C1 segment of cervical spinal cord (tissue), 14 donors: Measurements from ENCODE around the gene ARF6.
"Not testable (repeated sequence)": the region's sequence is repeated elsewhere in the genome, so short reads cannot be mapped to it uniquely, and the experiment has no call there.

Experiments
- DNase-seq, 14 donors: peaks; one replicate each; lab custom pipeline; 2025; lab: John Stamatoyannopoulos, UW

The ARF6 gene

DNA sequence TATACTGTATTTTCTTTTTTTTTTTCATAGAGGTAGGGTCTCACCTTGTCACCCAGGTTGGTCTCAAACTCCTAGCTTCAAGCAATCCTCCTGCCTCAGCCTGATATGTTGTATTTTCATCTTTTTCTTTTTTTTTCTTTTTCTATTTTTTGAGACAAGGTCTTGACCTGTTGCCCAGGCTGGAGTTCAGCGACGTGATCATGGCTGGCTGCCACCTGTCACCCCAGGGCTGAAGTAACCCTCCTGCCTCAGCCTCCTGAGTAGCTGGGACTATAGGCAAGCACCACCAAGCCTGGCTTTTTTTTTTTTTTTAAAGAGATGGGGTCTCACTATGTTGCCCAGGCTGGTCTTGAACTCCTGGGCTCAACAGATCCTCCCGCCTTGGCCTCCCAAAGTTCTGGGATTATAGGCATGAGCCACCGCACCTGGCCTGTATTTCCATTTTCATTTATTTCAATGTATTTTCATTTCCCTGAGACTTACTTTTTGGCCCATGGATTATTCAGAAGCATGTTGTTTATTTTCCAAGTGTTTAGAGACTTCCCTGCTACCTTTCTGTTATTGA is 16.2 kb upstream of the ARF6 start:
- DNase-seq: no peak

DNA sequence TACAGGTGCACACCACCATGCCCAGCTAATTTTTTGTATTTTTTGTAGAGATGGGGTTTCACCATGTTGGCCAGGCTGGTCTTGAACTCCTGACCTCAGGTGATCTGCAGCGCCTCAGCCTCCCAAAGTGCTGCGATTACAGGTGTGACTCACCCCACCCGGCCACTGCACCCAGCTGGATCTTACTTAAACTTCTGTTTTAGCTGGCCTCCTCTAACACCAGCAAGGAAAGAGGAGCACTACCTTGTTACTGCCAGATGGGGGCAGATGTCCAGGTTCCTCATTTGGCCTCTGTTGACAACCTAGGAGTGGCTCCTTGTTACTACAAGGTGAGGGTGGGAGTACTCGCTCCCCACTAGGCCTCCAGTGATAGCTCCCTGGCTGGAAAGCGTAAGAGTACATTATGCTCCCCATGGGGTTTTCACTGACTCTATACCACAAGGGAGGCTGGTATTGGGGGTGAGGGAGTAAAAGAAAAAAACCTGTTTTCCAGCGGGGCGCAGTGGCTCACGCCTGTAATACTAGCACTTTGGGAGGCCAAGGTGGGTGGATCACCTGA is 13.2 kb upstream of the ARF6 start:
- DNase-seq: no peak

DNA sequence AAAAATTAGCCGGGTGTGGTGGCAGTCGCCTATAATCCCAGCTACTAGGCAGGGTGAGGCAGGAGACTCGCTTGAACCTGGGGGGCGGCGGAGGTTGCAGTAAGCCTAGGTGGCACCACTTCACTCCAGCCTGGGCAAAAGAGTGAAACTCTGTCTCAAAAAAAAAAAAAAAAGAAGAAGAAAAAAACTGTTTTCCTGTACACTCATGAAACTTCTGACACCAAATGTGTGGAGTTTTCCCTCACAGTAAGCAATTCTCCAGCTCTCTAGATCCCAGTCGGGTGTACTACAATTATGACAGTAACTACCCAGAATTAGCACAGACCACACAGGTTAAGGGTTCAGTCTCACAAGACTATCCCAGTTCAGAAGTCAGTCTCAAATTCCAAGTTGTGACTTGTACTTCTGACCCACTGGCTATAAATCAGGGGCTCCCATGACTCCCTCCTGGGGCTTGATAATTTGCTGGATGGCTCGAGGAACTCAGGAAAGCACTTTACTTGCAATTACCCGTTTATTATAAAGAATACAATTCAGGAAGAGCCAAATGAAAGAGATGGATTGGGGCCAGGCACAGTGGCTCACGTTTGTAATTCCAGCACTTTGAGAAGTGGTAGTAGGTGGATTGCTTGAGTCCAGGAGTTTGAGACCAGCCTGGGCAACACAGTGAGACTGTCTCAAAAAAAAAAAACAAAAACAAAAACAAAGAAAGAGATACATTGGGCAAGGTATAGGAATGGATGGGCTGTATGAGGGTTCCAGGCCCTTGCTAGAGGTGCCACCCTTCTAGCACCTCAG is 12.4 kb upstream of the ARF6 start:
- no peak for DNase-seq

DNA sequence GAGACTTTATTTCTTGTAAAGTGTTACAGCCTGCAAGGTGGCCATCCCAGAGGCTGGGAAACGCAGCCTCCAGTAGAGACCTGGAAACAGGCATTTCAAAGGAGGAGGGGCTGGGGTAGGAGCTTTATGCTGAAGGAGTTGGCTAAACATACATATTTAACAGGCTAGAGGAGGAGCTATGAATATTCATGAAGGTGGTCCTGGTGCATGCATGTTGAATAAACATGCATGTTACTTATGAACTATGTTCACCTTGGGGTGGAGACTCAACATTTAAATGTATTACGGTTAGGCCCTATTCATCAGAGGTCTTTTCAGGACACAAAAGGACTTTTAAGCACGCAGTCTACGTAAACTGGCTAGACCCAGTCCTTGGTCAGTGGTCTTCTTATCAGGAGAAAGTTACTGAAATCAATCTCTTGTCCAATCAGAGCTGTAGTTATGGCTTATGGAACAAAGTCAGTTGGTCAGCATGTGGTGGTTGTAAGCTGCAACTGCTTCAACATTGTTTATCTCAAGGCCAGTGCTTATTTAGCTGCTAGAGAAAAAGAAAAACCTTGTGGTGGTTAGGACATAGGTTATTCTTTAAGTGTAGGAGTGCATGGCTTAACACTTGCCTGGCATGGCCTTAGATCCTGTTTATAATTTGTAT is 11.4 kb upstream of the ARF6 start:
- no peak for DNase-seq

DNA sequence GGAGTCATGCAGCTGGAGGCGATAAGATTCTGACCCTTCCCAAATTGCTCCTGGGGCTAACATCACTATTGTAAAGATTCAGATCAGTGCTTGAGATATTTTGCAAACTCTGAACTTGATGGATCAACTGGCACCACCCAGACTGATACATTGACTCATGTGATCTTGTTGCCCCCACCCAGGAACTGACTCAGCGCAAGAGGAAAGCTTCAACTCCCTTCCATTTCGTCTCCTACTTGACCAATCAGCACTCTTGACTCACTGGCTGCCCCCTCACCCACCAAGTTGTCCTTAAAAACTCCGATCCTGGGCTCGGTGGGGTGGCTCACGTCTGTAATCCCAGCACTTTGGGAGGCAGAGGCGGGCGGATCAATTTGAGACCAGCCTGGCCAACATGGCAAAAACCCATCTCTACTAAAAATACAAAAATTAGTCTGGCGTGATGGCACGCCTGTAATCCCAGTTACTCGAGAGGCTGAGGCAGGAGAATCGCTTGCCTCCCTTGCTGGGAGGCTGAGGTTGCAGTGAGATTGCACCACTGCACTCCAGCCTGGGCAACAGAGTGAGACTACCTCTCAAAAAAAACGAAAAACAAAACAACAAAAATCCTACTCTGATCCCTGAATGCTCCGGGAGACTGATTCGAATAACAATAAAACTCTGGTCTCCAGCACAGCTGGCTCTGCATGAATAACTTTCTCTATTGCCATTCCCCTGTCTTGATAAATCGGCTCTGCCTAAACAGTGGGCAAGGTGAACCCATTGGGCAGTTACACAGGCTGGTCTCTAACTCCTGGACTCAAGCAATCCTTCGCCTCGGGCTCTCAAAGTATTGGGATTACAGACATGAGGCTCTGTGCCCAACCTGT is 9.8 kb upstream of the ARF6 start:
- no peak for DNase-seq

DNA sequence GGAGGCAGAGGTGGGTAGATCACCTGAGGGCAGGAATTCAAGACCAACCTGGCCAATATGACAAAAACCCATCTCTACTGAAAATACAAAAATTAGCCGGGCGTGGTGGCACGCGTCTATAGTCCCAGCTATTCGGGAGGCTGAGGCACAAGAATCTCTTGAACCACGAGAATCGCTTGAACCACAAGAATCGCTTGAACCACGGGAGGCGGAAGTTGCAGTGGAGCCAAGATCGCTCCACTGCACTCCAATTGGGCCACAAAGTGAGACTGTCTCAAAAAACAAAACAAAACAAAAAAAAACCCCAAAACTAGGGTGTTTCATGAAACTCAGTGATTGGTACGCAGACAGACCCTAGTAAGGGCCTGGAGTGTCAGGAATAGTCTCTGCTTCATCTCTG is 6.4 kb upstream of the ARF6 start:
- no peak for DNase-seq

DNA sequence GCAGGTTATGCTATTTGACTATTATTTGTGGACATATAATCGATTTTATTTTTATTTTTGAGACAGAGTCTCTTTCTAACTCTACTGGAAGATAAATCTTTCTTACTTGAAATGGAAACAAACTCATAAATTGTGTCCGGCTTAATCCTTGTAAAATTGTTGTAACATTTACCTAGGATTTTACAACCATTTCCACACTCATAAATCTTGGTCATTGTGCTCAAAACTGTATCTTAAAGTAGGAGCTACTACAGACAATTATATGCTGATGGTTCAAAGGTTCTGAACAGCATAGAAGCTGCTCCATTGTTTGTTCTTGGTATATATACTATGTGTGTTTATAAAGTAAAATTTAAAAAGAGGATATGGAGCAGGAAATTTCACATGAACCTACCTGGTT is 4.6 kb upstream of the ARF6 start:
- no peak for DNase-seq

DNA sequence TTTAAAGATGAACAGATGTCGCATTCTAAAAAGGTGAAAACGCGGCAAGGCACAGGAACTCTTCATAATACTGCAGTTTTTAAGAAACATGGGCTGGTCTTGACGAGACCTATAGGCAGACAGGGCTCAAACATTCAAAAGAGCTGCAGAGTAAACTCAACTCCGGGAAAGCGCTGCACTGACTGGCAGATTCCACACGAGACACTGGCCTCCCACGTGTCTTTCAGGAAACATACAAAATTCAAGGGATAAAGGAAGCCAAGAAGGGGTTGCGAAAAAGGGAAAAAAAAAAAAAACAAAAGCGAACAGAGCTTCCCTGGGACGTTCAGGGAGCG is 614 bp upstream of the ARF6 start:
- DNase-seq: peak in 6 of 14 donors; percentile 53 to 85 (median 76)

DNA sequence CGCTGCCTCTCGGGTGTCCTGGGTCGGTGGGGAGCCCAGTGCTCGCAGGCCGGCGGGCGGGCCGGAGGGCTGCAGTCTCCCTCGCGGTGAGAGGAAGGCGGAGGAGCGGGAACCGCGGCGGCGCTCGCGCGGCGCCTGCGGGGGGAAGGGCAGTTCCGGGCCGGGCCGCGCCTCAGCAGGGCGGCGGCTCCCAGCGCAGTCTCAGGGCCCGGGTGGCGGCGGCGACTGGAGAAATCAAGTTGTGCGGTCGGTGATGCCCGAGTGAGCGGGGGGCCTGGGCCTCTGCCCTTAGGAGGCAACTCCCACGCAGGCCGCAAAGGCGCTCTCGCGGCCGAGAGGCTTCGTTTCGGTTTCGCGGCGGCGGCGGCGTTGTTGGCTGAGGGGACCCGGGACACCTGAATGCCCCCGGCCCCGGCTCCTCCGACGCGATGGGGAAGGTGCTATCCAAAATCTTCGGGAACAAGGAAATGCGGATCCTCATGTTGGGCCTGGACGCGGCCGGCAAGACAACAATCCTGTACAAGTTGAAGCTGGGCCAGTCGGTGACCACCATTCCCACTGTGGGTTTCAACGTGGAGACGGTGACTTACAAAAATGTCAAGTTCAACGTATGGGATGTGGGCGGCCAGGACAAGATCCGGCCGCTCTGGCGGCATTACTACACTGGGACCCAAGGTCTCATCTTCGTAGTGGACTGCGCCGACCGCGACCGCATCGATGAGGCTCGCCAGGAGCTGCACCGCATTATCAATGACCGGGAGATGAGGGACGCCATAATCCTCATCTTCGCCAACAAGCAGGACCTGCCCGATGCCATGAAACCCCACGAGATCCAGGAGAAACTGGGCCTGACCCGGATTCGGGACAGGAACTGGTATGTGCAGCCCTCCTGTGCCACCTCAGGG is 679 bp downstream of the ARF6 start:
- DNase-seq: peak in 6 of 14 donors; percentile 34 to 77 (median 44)

DNA sequence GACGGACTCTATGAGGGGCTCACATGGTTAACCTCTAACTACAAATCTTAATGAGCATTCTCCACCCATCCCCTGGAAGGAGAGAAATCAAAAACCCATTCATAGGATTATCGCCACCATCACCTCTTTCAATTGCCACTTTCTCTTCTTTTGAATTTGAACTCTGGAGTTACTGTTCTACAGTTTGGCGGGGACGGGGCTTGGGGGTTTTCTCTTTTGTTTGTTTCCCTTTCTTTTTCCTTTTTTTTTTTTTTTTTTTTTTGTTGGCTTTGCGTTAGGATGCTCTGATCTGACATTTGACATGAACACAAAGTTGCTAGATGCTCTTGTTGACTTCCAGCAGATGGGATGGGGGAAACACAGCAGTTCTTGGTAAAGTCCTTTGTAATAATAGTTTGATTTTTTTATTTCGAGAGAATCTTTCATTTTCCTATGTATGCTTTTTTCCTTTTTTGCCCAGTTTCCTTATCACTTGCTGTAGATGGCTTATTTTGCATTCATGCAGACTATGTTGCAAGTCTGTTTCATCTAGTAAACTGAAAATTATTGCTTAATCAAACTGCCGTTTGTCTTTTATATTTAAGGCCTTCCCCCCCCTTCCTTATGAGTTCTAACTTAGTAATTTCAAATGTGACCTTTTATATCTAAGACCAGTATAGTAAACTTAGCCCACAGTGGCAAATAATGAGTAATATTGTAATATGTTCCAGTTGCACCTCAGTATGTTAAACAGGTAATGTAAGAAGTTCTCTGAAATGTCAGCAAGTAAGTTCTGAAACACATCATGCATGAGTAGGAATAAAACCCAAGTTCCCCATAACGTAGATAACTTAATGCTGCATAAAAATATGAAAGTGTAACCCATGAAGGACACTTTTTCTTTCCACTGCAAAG is 1.6 kb downstream of the ARF6 start:
- DNase-seq: not testable (repeated sequence)

DNA sequence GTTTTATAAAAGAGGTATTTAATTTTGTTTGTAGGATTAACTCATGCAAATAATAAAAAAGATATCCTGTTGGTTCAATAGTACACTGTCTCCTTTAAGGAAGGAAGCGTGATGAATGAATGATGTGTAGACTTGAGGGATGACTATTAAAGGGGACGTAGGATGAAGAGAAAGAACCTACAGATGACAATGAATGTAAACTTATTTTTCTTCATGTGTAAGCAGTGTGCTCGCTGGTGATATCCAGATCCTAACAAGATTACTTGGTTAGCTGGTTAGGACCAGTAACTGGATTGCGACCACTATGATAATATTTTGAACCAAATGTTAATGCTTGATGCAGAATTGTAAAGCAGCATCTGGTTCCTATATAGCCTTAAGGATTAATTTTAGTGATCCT is 2.6 kb downstream of the ARF6 start:
- DNase-seq: no peak

DNA sequence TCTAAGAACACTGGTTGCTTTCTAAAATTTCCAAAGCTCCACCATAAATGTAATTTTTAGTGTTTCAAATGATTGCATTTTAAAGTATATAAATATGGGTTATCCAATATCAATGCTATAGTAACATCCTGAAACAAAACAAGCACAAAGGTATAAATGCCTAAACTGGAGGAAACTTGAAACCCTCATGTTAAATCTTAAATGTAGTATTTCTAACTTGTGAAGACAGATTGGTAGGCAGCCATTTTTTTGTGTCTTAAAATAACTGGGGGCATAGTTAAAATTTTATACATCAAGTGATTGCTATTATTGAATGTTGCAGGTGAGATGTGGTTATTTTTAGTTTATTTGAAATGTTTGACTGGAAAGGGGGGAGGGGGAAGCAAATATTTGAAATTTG is 3.4 kb downstream of the ARF6 start:
- DNase-seq: not testable (repeated sequence)

DNA sequence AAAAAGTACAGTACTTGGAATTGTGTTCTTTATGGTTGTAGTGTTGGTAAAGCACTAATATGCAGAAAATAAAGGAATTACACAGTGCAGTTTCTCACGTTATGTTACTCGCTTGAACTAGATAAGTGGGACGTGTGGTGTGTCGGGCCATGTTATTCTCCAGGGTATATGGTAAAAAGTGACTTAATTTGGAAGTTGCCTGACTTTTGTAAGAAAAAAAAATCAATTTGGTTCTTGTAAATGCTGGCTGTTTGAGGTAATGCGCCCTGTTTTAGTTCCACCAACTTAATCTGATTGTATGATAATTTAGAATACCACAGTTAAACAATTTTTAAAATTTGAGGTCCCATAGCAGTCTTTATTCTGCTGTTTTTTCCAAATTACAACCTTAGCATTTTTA is 4.1 kb downstream of the ARF6 start:
- DNase-seq: no peak

DNA sequence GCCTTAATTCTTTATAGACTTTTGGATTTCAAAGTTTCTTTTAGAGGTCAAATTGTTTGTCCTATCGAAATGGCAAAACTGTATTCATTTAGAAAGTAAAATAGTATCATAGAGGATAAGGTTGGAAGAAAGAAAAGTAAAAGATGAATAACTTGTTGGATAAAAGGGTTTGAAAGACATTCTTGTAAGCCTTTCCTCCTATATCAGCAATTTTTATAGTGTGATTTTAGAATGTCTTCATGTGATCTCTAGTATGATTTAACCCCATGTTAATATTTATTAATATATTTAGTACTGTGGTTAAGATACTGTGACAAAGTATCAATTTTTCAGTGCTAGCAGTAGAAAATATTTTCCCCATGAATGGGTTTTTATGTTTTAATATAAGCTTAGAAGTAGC is 4.5 kb downstream of the ARF6 start:
- no peak for DNase-seq

DNA sequence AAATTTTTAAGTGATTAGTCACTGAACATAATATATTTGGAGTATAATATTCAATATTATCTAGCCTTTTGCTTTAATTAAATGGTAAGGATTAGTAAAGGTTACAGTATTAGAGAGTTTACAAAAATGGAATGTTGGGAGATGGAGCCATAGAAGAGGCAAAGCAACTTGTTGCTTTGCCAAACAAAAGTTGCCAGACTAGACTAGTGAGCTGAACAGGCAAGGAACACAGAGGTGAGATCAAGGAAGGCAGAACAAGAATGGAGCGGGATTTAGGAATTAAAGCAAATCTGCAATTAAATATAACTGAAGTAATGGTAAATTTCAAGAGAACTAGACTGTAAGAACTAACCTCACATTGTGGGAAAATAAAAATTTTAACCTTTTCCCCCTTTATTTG is 5.1 kb downstream of the ARF6 start:
- no peak for DNase-seq

DNA sequence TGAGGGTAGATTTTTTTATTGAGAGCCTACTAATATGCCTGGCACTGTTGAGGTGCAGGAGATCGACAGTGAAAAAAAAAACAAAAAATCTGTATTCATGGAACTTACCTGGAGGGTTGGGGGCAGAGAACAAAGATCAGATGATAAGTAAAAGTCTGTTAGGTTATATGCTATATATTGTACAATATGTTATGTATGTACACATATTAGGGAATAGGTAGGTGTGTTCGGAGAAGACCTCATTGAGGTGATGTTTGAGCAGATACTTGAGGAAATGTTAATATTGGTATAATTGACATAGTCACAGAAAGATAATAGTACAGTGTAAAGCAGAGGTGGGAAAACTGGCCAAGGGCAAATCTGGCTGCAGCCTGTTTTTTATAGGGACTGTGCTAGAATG is 5.6 kb downstream of the ARF6 start:
- no peak for DNase-seq

DNA sequence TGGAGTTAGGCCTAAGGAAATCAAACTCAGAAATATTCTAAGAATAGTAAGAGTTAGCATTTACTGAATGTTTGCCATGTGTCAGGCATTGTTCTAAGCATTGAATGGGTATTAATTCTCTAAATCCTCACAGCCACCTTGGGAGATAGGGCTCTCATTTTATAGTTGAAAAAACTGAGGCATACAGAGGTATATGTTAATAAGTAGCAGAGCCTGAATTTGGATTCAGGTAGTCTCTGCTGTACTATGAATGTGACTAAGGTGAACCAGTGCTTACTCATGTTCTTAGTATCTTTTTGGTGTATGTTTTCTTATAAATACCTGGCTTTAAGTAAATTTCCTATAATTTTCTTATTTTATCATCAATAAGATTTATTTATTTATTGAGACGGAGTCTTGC is 8.1 kb downstream of the ARF6 start:
- DNase-seq: no peak

DNA sequence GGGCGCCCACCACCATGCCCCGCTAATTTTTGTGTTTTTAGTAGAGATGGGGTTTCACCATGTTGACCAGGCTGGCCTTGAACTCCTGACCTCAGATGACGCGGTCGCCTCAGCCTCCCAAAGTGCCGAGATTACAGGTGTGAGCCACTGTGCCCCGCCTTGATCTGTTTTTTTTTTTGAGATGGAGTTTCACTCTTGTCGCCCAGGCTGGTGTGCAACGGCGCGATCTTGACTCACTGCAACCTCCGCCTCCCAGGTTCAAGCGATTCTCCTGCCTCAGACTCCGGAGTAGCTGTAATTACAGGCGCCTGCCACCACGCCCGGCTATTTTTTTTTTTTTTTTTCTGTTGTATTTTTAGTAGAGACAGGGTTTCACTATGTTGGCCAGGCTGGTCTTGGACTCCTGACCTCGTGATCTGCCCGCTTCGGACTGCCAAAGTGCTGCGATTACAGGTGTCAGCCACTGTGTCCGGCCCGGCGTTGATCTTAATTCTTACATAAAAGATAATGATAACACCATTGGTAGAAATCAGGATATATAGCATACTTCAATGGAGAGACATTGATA is 9.9 kb downstream of the ARF6 start:
- DNase-seq: not testable (repeated sequence)

DNA sequence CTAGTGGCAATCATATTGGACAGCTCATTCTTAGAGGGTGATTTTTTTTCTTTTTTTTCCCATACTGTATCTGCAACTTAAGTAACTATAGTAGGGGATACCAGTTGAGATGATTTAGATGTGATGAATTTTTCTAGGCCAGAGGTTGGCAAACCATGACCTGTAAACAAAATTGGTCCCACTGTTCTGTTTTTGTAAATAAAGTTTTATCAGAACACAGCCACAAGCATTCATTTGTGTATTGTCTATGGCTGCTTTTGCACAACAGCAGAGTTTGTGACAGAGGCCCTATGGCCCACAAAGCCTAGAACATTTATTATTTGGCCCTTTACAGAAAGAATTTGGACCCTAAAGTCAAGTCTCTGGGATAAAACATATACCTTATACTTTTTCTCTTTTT is 11.4 kb downstream of the ARF6 start:
- DNase-seq: no peak
